ENCODE data around the gene PPP4C. TPM values are rescaled to one million over a fixed set of nuclear protein-coding genes. Genes with fewer than 3 reads are reported as not detected.

Gene PPP4C
- total RNA-seq, 1 donor from 2014 or later, result 98.4 TPM

DNA sequence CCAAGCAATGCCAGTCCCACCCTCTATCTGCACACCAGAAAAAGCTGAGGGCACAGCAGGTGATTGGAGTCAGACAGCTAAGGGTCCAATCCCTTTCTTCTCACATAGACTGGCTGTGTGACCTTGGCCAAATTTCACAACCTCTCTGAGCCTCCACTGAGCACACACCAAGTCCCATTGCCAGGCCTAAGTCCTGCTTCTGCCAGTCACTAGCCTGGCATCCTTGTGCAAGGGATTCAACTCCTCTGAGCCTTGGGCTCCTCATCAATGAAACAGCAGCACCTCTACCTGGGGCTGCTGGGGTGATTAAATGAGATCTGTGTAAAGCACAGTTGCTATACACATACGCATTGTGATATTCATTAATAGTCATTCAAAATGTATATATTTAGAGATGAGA lies 29.2 kb upstream of the PPP4C start:
- H3K4me3 ChIP-seq (ENCODE audit: low read depth, low read length), result no peak overlapping the region
- DNase-seq (ENCODE audit: low read depth), result no peak
- TF ChIP-seq, protein P1, sequence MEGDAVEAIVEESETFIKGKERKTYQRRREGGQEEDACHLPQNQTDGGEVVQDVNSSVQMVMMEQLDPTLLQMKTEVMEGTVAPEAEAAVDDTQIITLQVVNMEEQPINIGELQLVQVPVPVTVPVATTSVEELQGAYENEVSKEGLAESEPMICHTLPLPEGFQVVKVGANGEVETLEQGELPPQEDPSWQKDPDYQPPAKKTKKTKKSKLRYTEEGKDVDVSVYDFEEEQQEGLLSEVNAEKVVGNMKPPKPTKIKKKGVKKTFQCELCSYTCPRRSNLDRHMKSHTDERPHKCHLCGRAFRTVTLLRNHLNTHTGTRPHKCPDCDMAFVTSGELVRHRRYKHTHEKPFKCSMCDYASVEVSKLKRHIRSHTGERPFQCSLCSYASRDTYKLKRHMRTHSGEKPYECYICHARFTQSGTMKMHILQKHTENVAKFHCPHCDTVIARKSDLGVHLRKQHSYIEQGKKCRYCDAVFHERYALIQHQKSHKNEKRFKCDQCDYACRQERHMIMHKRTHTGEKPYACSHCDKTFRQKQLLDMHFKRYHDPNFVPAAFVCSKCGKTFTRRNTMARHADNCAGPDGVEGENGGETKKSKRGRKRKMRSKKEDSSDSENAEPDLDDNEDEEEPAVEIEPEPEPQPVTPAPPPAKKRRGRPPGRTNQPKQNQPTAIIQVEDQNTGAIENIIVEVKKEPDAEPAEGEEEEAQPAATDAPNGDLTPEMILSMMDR (conservative IDR thresholded peaks at IDR 0.05; ENCODE audit: low read depth, low read length), result no peak

DNA sequence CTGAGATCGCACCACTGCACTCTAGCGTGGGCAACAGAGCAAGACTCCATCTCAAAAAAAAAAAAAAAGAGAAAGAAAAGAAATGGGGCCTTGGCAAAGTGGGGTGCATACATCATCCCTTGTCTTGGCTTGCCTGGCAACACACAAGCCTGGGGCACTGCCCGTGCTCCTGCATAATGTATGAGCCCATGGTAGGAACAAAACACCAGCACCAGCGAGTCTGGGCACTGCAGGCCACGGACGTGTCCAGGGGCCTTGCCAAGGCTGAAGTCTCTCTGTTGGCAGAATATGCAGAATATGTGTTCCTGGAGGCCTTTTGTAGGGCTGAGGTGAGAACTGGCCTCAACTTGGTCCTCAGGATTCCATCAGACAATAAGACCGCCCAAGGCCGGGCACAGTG lies 25.9 kb upstream of the PPP4C start:
- H3K4me3 ChIP-seq (ENCODE audit: low read depth, low read length), result no peak overlapping the region
- DNase-seq (ENCODE audit: low read depth), result no peak
- TF ChIP-seq, protein P1 (conservative IDR thresholded peaks at IDR 0.05; ENCODE audit: low read depth, low read length), result no peak

DNA sequence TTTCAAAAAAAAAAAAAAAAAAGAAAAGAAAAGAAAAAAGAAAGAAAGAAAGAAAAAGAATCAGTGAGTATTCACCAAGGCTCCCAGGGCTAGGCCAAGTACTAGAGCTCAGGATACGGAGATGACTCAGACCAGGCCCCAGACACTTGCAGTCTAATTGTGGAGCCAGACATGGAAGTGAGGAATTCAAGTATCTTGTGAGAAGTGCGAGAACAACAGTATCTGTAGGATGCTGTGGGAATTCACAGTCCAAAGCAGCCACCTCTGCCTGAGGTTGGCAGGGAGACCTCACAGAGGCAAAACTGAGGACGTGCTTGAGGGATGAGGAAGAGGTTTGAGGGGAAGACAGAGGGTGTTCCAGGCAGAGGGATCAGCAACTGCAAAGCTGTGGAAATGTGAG lies 24.3 kb upstream of the PPP4C start:
- no peak for DNase-seq (ENCODE audit: low read depth)
- no peak overlapping the region for H3K4me3 ChIP-seq (ENCODE audit: low read depth, low read length)
- TF ChIP-seq, protein P1 (conservative IDR thresholded peaks at IDR 0.05; ENCODE audit: low read depth, low read length), result no peak

DNA sequence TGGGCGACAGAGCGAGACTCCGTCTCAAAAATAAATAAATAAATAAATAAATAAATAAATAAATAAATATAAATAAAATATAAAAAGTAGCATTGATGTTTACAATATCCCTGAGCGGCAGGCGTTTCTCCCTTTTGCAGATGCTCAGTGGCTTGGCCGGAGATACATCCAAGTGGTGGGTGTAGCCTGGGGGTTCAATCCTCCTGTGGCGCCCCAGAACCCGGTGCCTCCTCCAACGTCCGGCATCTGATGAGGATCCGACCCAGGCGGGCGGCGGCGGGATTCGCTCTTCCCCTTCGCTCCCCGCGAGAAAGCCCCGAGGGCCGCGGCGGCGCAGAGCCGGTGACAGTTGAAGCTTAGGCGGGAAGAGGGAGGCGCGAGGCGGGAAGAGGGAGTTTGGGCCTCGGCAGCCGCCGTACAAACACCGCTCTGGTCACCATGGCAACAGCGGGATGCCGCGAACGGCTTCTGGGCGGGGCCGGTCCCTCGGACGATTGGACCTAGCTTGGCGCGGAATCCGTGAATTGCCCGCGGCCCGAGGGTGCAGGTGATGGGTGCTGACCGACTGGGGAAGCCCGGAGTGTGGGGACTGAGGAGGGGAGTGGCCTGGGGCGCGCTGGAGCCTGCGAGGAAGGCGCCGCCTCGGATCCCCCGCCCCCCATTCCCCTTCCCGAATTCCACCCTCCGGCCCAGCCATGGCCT lies 23.0 kb upstream of the PPP4C start:
- DNase-seq (ENCODE audit: low read depth), result no peak
- peak overlapping the region; percentile 97 for H3K4me3 ChIP-seq (ENCODE audit: low read depth, low read length)
- TF ChIP-seq, protein P1 (conservative IDR thresholded peaks at IDR 0.05; ENCODE audit: low read depth, low read length), result no peak

DNA sequence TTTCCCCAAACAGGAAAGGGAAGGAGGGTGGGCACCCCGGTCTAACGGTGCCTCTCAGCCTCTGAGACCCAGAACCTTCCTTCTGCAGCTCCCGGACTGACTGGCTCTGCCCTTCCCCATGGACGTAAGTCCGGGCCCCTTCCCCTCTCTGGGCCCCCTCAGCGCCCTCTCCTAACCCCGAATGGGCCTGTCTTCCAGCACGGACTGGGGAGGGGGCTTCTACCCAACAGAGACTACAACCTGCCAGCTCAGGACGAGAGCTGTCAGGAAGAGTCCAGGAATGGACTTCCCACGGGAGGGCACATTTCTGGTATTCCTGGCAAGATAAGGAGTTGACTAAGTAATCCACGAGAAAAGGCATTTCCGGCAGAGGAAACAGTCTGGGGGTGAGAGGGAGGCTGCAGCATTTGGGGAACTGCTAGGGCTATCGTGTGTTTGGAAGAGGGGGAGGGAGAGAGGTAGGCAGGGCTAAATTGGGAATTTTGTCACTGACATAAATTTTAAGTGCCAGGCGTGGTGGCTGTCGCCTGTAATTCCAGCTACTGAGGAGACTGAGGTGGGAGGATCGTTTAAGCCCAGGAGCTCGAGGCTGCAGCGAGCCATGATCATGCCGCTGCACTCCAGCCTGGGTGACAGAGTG lies 22.3 kb upstream of the PPP4C start:
- DNase-seq (ENCODE audit: low read depth), result no peak
- TF ChIP-seq, protein P1 (conservative IDR thresholded peaks at IDR 0.05; ENCODE audit: low read depth, low read length), result no peak
- H3K4me3 ChIP-seq (ENCODE audit: low read depth, low read length), result peak overlapping the region; percentile 97

DNA sequence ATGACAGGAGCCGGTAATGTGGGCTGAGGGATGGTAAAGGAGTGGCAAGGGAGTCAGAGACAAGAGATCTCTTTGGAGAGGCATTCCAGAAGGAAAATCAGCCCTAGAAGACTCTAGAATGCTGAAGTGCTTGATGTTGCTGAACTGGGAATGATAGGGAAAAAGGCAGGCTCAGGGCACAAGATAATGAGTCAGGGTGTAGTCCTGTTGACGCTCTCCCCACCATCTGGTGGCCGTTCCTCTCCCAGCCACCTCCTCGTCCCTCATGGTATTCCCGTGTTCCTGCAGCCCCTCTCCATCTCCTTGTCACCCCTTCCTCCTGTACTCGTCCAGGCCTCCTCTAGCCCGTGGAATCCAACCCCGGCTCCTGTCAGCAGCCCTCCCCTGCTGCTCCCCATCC lies 21.3 kb upstream of the PPP4C start:
- DNase-seq (ENCODE audit: low read depth), result no peak
- no peak overlapping the region for H3K4me3 ChIP-seq (ENCODE audit: low read depth, low read length)

More for the DNA sequence above, 21.3 kb upstream of the PPP4C start:
- TF ChIP-seq, protein P1 (conservative IDR thresholded peaks at IDR 0.05; ENCODE audit: low read depth, low read length), result no peak
